OCI-LY7 (cell line): ENCODE measurements around the gene ADAT1. TPM values are rescaled to one million over a fixed set of nuclear protein-coding genes. Genes with fewer than 3 reads are reported as not detected.
A peak's percentile ranks its signal among the peaks of the same experiment; 100 is the strongest.

ENCODE experiments used
- BruUV-seq: library from RNA; stranded (reverse); fragments of 400-500 nt; replicated peaks from 2 replicates; lab custom pipeline; 2021; lab: Mats Ljungman, UMichigan
- CTCF ChIA-PET: fragments of 300-600 bp; sonication (Branson Sonifier 250); formaldehyde crosslinking; loops from one replicate; lab custom pipeline; 2022; ENCODE audit warnings: antibody characterized with exemption; ENCODE audit not compliant: unreplicated experiment; lab: Charles Lee
- POLR2A ChIA-PET: fragments of 300-600 bp; sonication (Branson Sonifier 250); formaldehyde crosslinking; loops from one replicate; lab custom pipeline; 2022; ENCODE audit warnings: antibody characterized with exemption; lab: Charles Lee
- DNase-seq: peaks from one replicate; pipeline ENCODE4 v3.0.0-alpha.2; 2015; ENCODE audit warnings: low spot score
- H2AFZ ChIP-seq: fragments of 200-600 bp; sonication (generic), shearing (Covaris generic); 2 replicates; pipeline ENCODE4 v1.6.1; 2014; ENCODE audit warnings: mild to moderate bottlenecking, antibody characterized with exemption, low read length, moderate library complexity
- H3K27ac ChIP-seq: fragments of 200-600 bp; sonication (generic); 2 replicates; pipeline ENCODE4 v1.5.1; 2014; ENCODE audit warnings: mixed run types, low read depth, mild to moderate bottlenecking, moderate library complexity, low read length, inconsistent platforms; ENCODE audit not compliant: poor library complexity, severe bottlenecking
- H3K36me3 ChIP-seq: fragments of 200-600 bp; sonication (generic); 2 replicates; pipeline ENCODE4 v1.6.1; 2014; ENCODE audit warnings: mild to moderate bottlenecking, antibody characterized with exemption, low read length, moderate library complexity, mixed read lengths; ENCODE audit not compliant: insufficient read depth
- H3K4me1 ChIP-seq: fragments of 200-600 bp; sonication (generic); 2 replicates; pipeline ENCODE4 v1.5.1; 2014; ENCODE audit warnings: mild to moderate bottlenecking, low read length; ENCODE audit not compliant: insufficient read depth, poor library complexity, severe bottlenecking
- H3K4me2 ChIP-seq: fragments of 200-600 bp; sonication (generic); 2 replicates; pipeline ENCODE4 v1.6.1; 2014; ENCODE audit warnings: mild to moderate bottlenecking, low read length
- H3K4me3 ChIP-seq: fragments of 200-600 bp; sonication (generic); 2 replicates; pipeline ENCODE4 v1.5.1; 2014; ENCODE audit warnings: mild to moderate bottlenecking, low read depth, low read length; ENCODE audit not compliant: poor library complexity, severe bottlenecking
- H3K79me2 ChIP-seq: fragments of 200-600 bp; sonication (generic); 2 replicates; pipeline ENCODE4 v1.6.1; 2016; ENCODE audit warnings: low read depth, mild to moderate bottlenecking, low read length, moderate library complexity, mixed read lengths; ENCODE audit not compliant: insufficient read depth
- H3K9me2 ChIP-seq: fragments of 200-600 bp; sonication (generic); 2 replicates; pipeline ENCODE4 v1.6.1; 2016; ENCODE audit warnings: mild to moderate bottlenecking, low read length, mixed read lengths; ENCODE audit not compliant: insufficient read depth
- H3K9me3 ChIP-seq: fragments of 200-600 bp; sonication (generic); 2 replicates; pipeline ENCODE4 v1.6.1; 2014; ENCODE audit warnings: mild to moderate bottlenecking, mixed run types, low read length, mixed read lengths
- H4K20me1 ChIP-seq: fragments of 200-600 bp; sonication (generic); 2 replicates; pipeline ENCODE4 v1.6.1; 2014; ENCODE audit warnings: mild to moderate bottlenecking, antibody characterized with exemption, low read length, moderate library complexity, mixed read lengths; ENCODE audit not compliant: insufficient read depth
- EZH2phosphoT487 ChIP-seq: fragments of 200-600 bp; sonication (generic); IDR thresholded peaks from 2 replicates; pipeline ENCODE4 v1.6.1; 2018; ENCODE audit warnings: low read depth, borderline replicate concordance, mild to moderate bottlenecking, mixed run types, antibody characterized with exemption, low read length, moderate library complexity, mixed read lengths
- intact Hi-C: fragments of 100-400 bp; cut with micrococcal nuclease; formaldehyde crosslinking; loops from one replicate; pipeline ENCODE4 v1.10.0; 2022; ENCODE audit not compliant: unreplicated experiment
- total RNA-seq, 2 experiments: library from RNA; depleted of rRNA in 1 of 2; stranded (reverse); fragments of >200 nt in 1 of 2; shearing (Covaris generic) in 1 of 2; gene quantifications; 2 replicates each; pipeline ENCODE4 v1.2.3, GENCODE V29; 2014 to 2022
- TF ChIP-seq, protein P1 (sequence below): fragments of 200-600 bp; sonication (generic); conservative IDR thresholded peaks from 2 replicates; pipeline ENCODE4 v1.5.1; 2014; ENCODE audit warnings: mild to moderate bottlenecking, antibody characterized with exemption, low read length, moderate library complexity, mixed read lengths

ADAT1 gene
- total RNA-seq, 2 experiments from 2014 or later = 53.4 to 91.7 TPM

DNA sequence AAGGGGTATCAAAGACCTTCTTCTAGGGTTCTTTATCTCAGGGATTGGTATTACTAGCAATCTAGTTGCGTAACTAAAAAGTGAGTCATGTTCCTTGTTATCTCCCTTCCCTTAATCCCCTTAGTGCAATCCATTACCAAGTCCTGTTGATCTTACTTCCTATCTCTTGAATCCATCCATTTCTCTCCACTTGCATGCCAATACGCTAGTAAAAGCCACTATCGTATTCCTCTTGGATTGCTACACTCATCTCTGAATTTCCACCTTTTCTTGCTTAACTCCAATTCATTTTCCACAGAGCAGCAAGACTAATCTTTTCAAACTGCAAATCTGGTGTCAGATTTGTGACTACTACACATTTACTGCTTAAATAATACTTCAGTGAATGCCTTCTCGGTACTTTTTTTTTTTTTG is 1.8 kb upstream of the ADAT1 start:
- no peak for DNase-seq
- TF ChIP-seq, protein P1, sequence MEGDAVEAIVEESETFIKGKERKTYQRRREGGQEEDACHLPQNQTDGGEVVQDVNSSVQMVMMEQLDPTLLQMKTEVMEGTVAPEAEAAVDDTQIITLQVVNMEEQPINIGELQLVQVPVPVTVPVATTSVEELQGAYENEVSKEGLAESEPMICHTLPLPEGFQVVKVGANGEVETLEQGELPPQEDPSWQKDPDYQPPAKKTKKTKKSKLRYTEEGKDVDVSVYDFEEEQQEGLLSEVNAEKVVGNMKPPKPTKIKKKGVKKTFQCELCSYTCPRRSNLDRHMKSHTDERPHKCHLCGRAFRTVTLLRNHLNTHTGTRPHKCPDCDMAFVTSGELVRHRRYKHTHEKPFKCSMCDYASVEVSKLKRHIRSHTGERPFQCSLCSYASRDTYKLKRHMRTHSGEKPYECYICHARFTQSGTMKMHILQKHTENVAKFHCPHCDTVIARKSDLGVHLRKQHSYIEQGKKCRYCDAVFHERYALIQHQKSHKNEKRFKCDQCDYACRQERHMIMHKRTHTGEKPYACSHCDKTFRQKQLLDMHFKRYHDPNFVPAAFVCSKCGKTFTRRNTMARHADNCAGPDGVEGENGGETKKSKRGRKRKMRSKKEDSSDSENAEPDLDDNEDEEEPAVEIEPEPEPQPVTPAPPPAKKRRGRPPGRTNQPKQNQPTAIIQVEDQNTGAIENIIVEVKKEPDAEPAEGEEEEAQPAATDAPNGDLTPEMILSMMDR = no peak
- TF ChIP-seq EZH2phosphoT487 = no peak
- ChIA-PET CTCF (no interaction called here), POLR2A (no interaction called here)
- intact Hi-C loops = no loop called here
- H3K9me3 ChIP-seq = no peaks in the 10 kb centered on the region
- peaks cover 63% of the 10 kb centered on the region for H3K36me3 ChIP-seq
- H3K79me2 ChIP-seq = peaks cover 20% of the 10 kb centered on the region; the same call in 1 of the 2 replicates
- H3K27ac ChIP-seq = no peak overlapping the region
- H3K4me2 ChIP-seq = no peak overlapping the region
- H4K20me1 ChIP-seq = no peaks in the 10 kb centered on the region
- no peak overlapping the region for H2AFZ ChIP-seq
- BruUV-seq = no TSS peak
- no peaks in the 10 kb centered on the region for H3K9me2 ChIP-seq
- H3K4me1 ChIP-seq = peaks cover 22% of the 10 kb centered on the region
- H3K4me3 ChIP-seq = no peak overlapping the region

DNA sequence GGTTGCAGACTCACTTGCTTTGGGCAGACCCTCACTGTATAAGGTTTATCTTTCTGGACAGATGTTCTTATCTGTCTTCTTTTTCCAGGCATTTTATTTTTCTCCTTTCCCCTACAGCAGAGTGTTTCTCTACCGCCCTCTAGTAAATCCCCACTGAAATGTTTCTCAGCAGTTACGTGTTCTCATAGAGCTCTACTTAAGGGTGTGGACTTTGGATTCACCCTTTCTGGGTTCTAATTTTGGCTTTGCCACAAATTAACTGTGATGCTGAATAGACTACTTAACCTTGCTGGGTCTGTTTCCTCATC is 2.0 kb downstream of the ADAT1 start:
- BruUV-seq = no TSS peak

More for the DNA sequence above, 2.0 kb downstream of the ADAT1 start:
- Histone ChIP-seq H3K9me3 (no peaks in the 10 kb centered on the region), H3K27ac (no peak overlapping the region), H3K4me2 (peak overlapping the region; percentile 94), H3K36me3 (peaks cover 63% of the 10 kb centered on the region), H3K4me3 (peak overlapping the region; percentile 82), H3K9me2 (no peaks in the 10 kb centered on the region), H2AFZ (no peak overlapping the region), H3K4me1 (peaks cover 22% of the 10 kb centered on the region), H4K20me1 (no peaks in the 10 kb centered on the region), H3K79me2 (peaks cover 20% of the 10 kb centered on the region; the same call in 1 of the 2 replicates)
- ChIA-PET CTCF (interaction anchor here (1.0 to 1.1 kb wide), 3 partner anchors 65 to 143 kb away, joined by 3 to 6 read pairs (median 3); partner anchors contain the start of gene TMEM231), POLR2A (interaction anchor here (0.6 to 3.4 kb wide), 11 partner anchors 8 to 1067 kb away, joined by 3 to 26 read pairs (median 4); partner anchors contain the start of genes GABARAPL2, KARS1 and TERF2IP)
- peak; percentile 64 for DNase-seq
- intact Hi-C loops = loop anchor here (1.0 kb wide), 1 partner anchor 65 kb away; the partner anchor contains the start of gene TMEM231
- no peak for TF ChIP-seq EZH2phosphoT487
- TF ChIP-seq, protein P1 = peak; percentile 89
